ENCODE measurements around the gene KHDC4.
A peak's percentile ranks its signal among the peaks of the same experiment; 100 is the strongest.

DNA sequence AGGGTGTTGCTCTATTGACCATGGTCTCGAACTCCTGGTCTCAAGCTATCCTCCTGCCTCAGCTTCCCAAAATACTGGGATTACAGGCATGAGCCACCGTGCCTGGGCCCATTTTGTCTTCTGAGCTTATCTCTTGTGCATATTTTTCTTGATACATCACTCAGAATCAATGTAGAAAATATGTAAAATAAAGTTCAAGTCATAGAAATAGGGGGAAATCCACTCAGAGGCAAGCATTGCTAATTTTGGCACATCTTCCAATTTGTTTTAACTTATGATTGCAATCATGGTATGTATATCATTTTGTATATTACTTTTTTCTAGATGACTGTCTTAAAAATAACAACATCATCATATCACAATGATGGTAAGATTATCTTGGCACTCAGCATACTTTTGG is 44.6 kb downstream of the KHDC4 start:
- TF ChIP-seq EZH2phosphoT487 (IDR thresholded peaks at IDR 0.05; ENCODE audit: borderline replicate concordance, low read depth) (no peak), MXI1 (IDR thresholded peaks at IDR 0.05; ENCODE audit: low read depth, low read length) (no peak), SMC3 (IDR thresholded peaks at IDR 0.05; ENCODE audit: low read depth, low read length) (no peak), NFIC (IDR thresholded peaks at IDR 0.05; ENCODE audit: borderline replicate concordance) (no peak), YY1 (IDR thresholded peaks at IDR 0.05; ENCODE audit: low read depth) (no peak), TAF1 (IDR thresholded peaks at IDR 0.05; ENCODE audit: borderline replicate concordance, low read depth, low read length) (no peak), EP300 (IDR thresholded peaks at IDR 0.05; ENCODE audit: borderline replicate concordance in 1 of 2, low read depth in 1 of 2, low read length in 1 of 2) (no peak; a peak in 1 of 4 replicates), TCF12 (IDR thresholded peaks at IDR 0.05) (0 out of 2 replicates have a peak, but pooled peaks have one; percentile 32), RAD21 (IDR thresholded peaks at IDR 0.05; ENCODE audit: low read length) (no peak), SIN3A (IDR thresholded peaks at IDR 0.05; ENCODE audit: borderline replicate concordance, low read depth, low read length) (no peak), POLR2AphosphoS5 (IDR thresholded peaks at IDR 0.05; ENCODE audit: low read depth, low read length) (no peak)
- TF ChIP-seq, protein P1, sequence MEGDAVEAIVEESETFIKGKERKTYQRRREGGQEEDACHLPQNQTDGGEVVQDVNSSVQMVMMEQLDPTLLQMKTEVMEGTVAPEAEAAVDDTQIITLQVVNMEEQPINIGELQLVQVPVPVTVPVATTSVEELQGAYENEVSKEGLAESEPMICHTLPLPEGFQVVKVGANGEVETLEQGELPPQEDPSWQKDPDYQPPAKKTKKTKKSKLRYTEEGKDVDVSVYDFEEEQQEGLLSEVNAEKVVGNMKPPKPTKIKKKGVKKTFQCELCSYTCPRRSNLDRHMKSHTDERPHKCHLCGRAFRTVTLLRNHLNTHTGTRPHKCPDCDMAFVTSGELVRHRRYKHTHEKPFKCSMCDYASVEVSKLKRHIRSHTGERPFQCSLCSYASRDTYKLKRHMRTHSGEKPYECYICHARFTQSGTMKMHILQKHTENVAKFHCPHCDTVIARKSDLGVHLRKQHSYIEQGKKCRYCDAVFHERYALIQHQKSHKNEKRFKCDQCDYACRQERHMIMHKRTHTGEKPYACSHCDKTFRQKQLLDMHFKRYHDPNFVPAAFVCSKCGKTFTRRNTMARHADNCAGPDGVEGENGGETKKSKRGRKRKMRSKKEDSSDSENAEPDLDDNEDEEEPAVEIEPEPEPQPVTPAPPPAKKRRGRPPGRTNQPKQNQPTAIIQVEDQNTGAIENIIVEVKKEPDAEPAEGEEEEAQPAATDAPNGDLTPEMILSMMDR (IDR thresholded peaks at IDR 0.05), result no peak
- TF ChIP-seq, protein P2, sequence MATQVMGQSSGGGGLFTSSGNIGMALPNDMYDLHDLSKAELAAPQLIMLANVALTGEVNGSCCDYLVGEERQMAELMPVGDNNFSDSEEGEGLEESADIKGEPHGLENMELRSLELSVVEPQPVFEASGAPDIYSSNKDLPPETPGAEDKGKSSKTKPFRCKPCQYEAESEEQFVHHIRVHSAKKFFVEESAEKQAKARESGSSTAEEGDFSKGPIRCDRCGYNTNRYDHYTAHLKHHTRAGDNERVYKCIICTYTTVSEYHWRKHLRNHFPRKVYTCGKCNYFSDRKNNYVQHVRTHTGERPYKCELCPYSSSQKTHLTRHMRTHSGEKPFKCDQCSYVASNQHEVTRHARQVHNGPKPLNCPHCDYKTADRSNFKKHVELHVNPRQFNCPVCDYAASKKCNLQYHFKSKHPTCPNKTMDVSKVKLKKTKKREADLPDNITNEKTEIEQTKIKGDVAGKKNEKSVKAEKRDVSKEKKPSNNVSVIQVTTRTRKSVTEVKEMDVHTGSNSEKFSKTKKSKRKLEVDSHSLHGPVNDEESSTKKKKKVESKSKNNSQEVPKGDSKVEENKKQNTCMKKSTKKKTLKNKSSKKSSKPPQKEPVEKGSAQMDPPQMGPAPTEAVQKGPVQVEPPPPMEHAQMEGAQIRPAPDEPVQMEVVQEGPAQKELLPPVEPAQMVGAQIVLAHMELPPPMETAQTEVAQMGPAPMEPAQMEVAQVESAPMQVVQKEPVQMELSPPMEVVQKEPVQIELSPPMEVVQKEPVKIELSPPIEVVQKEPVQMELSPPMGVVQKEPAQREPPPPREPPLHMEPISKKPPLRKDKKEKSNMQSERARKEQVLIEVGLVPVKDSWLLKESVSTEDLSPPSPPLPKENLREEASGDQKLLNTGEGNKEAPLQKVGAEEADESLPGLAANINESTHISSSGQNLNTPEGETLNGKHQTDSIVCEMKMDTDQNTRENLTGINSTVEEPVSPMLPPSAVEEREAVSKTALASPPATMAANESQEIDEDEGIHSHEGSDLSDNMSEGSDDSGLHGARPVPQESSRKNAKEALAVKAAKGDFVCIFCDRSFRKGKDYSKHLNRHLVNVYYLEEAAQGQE (IDR thresholded peaks at IDR 0.05; ENCODE audit: low read depth, low read length), result no peak
- TF ChIP-seq, protein P3, sequence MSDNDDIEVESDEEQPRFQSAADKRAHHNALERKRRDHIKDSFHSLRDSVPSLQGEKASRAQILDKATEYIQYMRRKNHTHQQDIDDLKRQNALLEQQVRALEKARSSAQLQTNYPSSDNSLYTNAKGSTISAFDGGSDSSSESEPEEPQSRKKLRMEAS (IDR thresholded peaks at IDR 0.05; ENCODE audit: low read depth), result no peak
